Endothelial cell of umbilical vein (primary cell): ENCODE data around the gene CCAR1. TPM values are rescaled to one million over a fixed set of nuclear protein-coding genes. Genes with fewer than 3 reads are reported as not detected.

Source experiments
- BruUV-seq: library from RNA; stranded (reverse); fragments of 400-500 nt; replicated peaks from 2 replicates; lab custom pipeline; 2021; lab: Mats Ljungman, UMichigan
- CTCF ChIA-PET: fragments of 300-600, 350-600 bp; sonication (Branson Sonifier 250); formaldehyde crosslinking; loops from one replicate; lab custom pipeline; 2021; ENCODE audit warnings: antibody characterized with exemption, inconsistent platforms; lab: Charles Lee
- POLR2A ChIA-PET: fragments of 300-600, 350-600 bp; sonication (Branson Sonifier 250); formaldehyde crosslinking; loops from one replicate; lab custom pipeline; 2021; ENCODE audit warnings: antibody characterized with exemption, inconsistent platforms; lab: Charles Lee
- DNase-seq: peaks from one replicate; pipeline ENCODE4 v3.0.0-alpha.2; 2011; ENCODE audit warnings: low read depth, low spot score
- FAIRE-seq: peaks from 2 replicates; lab custom pipeline; 2011; peaks lifted over from hg19 to GRCh38; lab: Jason Lieb, UNC
- H2AFZ ChIP-seq: 2 replicates; pipeline ENCODE4 v1.6.0; 2012; ENCODE audit warnings: low read depth, low read length, control low read depth, inconsistent platforms
- H3K27ac ChIP-seq: 2 replicates; pipeline ENCODE4 v1.5.1; 2011; ENCODE audit warnings: low read depth, mild to moderate bottlenecking, control low read depth, low read length, moderate library complexity; ENCODE audit not compliant: insufficient read depth
- H3K27me3 ChIP-seq, 2 experiments: 2 replicates each; pipeline versions ENCODE4 v1.6.0 to v1.6.1; 2011; ENCODE audit warnings: low read length in 2 of 2, mixed read lengths in 1 of 2; ENCODE audit not compliant: control insufficient read depth in 2 of 2, insufficient read depth in 2 of 2
- H3K36me3 ChIP-seq, 2 experiments: 2 replicates in 1 of 2; 3 replicates in 1 of 2; pipeline ENCODE4 v1.5.1; 2011; ENCODE audit warnings: low read length in 2 of 2, mild to moderate bottlenecking in 1 of 2, moderate library complexity in 1 of 2; ENCODE audit not compliant: control insufficient read depth in 2 of 2, insufficient read depth in 2 of 2; ENCODE audit errors: extremely low read depth in 1 of 2
- H3K4me1 ChIP-seq: 3 replicates; pipeline ENCODE4 v1.5.1; 2011; ENCODE audit warnings: mild to moderate bottlenecking, low read length; ENCODE audit not compliant: control insufficient read depth, insufficient read depth; ENCODE audit errors: extremely low read depth
- H3K4me2 ChIP-seq: 2 replicates; pipeline ENCODE4 v1.6.1; 2011; ENCODE audit warnings: low read length, control low read depth, mixed read lengths; ENCODE audit not compliant: insufficient read depth
- H3K4me3 ChIP-seq, 3 experiments: fragments of 200-600 bp in 1 of 3; sonication (generic), shearing (Covaris generic) in 1 of 3; replicated peaks in 1 of 3; 2 replicates each; pipeline ENCODE4 v1.5.1; 2011 to 2016; ENCODE audit warnings: control low read depth in 3 of 3, low read length in 3 of 3, mild to moderate bottlenecking in 2 of 3, inconsistent platforms in 1 of 3, low read depth in 1 of 3, moderate library complexity in 1 of 3; ENCODE audit not compliant: insufficient read depth in 1 of 3
- H3K79me2 ChIP-seq: 2 replicates; pipeline ENCODE4 v1.6.0; 2012; ENCODE audit warnings: low read length, inconsistent platforms; ENCODE audit not compliant: control insufficient read depth, insufficient read depth
- H3K9ac ChIP-seq: replicated peaks from 2 replicates; pipeline ENCODE3; 2011; ENCODE audit warnings: low read length, control low read depth; ENCODE audit not compliant: insufficient read depth; ENCODE audit errors: extremely low read depth
- H3K9me1 ChIP-seq: replicated peaks from 3 replicates; pipeline ENCODE4 v1.6.0; 2011; ENCODE audit warnings: mild to moderate bottlenecking, low read length; ENCODE audit not compliant: control insufficient read depth, insufficient read depth; ENCODE audit errors: extremely low read depth
- H3K9me3 ChIP-seq: replicated peaks from 2 replicates; pipeline ENCODE4 v1.5.1; 2012; ENCODE audit warnings: low read length, inconsistent platforms; ENCODE audit not compliant: control insufficient read depth, insufficient read depth
- H4K20me1 ChIP-seq: replicated peaks from 2 replicates; pipeline ENCODE3; 2011; ENCODE audit warnings: mild to moderate bottlenecking, low read length; ENCODE audit not compliant: control insufficient read depth, insufficient read depth; ENCODE audit errors: extremely low read depth
- CTCF ChIP-seq, 2 donors: IDR thresholded peaks; 1 replicate in 1 of 2; 2 replicates in 1 of 2; pipeline ENCODE4 v1.5.1; 2011; ENCODE audit warnings: low read length in 2 of 2, mild to moderate bottlenecking in 2 of 2, moderate library complexity in 2 of 2, control low read depth in 1 of 2, inconsistent platforms in 1 of 2, low read depth in 1 of 2; ENCODE audit not compliant: insufficient read depth in 1 of 2; ENCODE audit errors: extremely low read depth in 1 of 2
- EZH2 ChIP-seq: IDR thresholded peaks from 2 replicates; pipeline ENCODE4 v1.6.1; 2012; ENCODE audit warnings: borderline replicate concordance, low read depth, mild to moderate bottlenecking, moderate library complexity, low read length, inconsistent platforms; ENCODE audit not compliant: severe bottlenecking
- FOS ChIP-seq: IDR thresholded peaks from 2 replicates; pipeline ENCODE4 v1.6.1; 2011; ENCODE audit warnings: mild to moderate bottlenecking, low read length, moderate library complexity, borderline replicate concordance; ENCODE audit not compliant: insufficient read depth
- GATA2 ChIP-seq: IDR thresholded peaks from 2 replicates; pipeline ENCODE4 v1.7.0; 2011; ENCODE audit warnings: low read depth, mild to moderate bottlenecking, moderate library complexity, mixed read lengths, low read length; ENCODE audit not compliant: insufficient read length, insufficient read depth
- JUN ChIP-seq: IDR thresholded peaks from 2 replicates; pipeline ENCODE4 v1.6.1; 2011; ENCODE audit warnings: borderline replicate concordance, low read depth; ENCODE audit not compliant: insufficient read length, insufficient read depth
- MYC ChIP-seq: IDR thresholded peaks from one replicate; pipeline ENCODE4 v1.6.1; 2011; ENCODE audit warnings: mild to moderate bottlenecking, low read depth, low read length
- POLR2A ChIP-seq: IDR thresholded peaks from 2 replicates; pipeline ENCODE4 v1.6.1; 2012; ENCODE audit warnings: low read depth, mild to moderate bottlenecking, control low read depth, low read length
- POLR2AphosphoS5 ChIP-seq: IDR thresholded peaks from 2 replicates; pipeline ENCODE4 v1.6.1; 2012; ENCODE audit warnings: low read depth, mild to moderate bottlenecking, control low read depth, low read length, moderate library complexity; ENCODE audit not compliant: insufficient read depth
- dilution Hi-C: fragments of 300-500 bp; cut with MboI; formaldehyde crosslinking; loops from one replicate; pipeline ENCODE4 v1.15.0; 2019; ENCODE audit warnings: low sequenced_read_pairs; ENCODE audit not compliant: extremely low pct_ligation_motif_present
- intact Hi-C: fragments of 100-400 bp; cut with micrococcal nuclease; formaldehyde crosslinking; loops from one replicate; pipeline ENCODE4 v1.10.0; 2022
- polyA plus RNA-seq, 4 experiments: library from polyadenylated mRNA; depleted of rRNA in 3 of 4; stranded (reverse) in 3 of 4; unstranded in 1 of 4; fragments of >200 nt; gene quantifications; 2 replicates each; pipeline versions ENCODE4 v1.2.1 to v1.2.3, GENCODE V29; 2011 to 2012; ENCODE audit warnings: missing spikeins in 1 of 4
- total RNA-seq: library from RNA; stranded (reverse); gene quantifications from 2 replicates; pipeline ENCODE4 v1.2.3, GENCODE V29; 2021
- TF ChIP-seq, protein P1 (sequence below): IDR thresholded peaks from 2 replicates; pipeline ENCODE4 v1.6.1; 2011; ENCODE audit not compliant: insufficient read depth, insufficient read length

The CCAR1 gene
- total and polyA plus RNA-seq, 2 donors (not counting 3 experiments of a cell fraction or from before 2014, with no cell fraction given) = 59.8 to 92.9 TPM

DNA sequence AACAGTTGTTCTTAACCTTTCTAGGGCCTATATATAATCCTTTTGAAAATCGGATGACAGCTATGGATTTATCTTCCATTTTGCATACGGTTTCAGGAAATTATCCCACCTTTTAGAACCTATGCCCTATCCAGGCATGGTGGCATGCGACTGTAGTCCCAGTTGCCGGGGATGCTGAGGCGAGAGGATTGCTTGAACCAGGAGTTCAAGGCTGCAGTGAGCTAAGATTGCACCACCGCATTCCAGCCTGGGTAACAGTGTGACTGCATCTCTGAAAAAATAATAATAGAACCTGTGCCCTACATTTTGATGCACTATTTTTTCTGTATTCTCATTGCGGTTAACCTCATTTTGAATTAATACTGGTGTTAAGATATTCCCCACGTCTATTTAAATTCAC lies 11.6 kb downstream of the CCAR1 start:
- TF ChIP-seq EZH2 (no peak), GATA2 (no peak), POLR2AphosphoS5 (no peak), FOS (no peak), JUN (no peak), MYC (no peak), POLR2A (no peak), CTCF (IDR thresholded peaks at IDR 0.05; ENCODE audit: extremely low read depth in 1 of 2, insufficient read depth in 1 of 2, low read depth in 1 of 2, low read length in 2 of 2) (no peak)
- TF ChIP-seq, protein P1, sequence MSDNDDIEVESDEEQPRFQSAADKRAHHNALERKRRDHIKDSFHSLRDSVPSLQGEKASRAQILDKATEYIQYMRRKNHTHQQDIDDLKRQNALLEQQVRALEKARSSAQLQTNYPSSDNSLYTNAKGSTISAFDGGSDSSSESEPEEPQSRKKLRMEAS = no peak
- POLR2A ChIA-PET = no interaction called here
- H3K27me3 ChIP-seq = no peaks in the 10 kb centered on the region
- no peak overlapping the region for H3K9ac ChIP-seq
- H3K36me3 ChIP-seq = peaks cover 16 to 21% of the 10 kb centered on the region in 2 experiments
- H3K9me1 ChIP-seq = no peaks in the 10 kb centered on the region
- intact Hi-C loops = no loop called here
- DNase-seq (no peak), FAIRE-seq (no peak)
- H2AFZ ChIP-seq = no peak overlapping the region
- dilution Hi-C loops = no loop called here
- no peaks in the 10 kb centered on the region for H3K4me1 ChIP-seq
- H3K4me2 ChIP-seq = no peak overlapping the region
- BruUV-seq = no TSS peak
- CTCF ChIA-PET = no interaction called here
- no peak overlapping the region for H3K27ac ChIP-seq
- no peaks in the 10 kb centered on the region for H4K20me1 ChIP-seq
- H3K9me3 ChIP-seq = no peaks in the 10 kb centered on the region
- no peak overlapping the region for H3K4me3 ChIP-seq
- peaks cover 43% of the 10 kb centered on the region for H3K79me2 ChIP-seq
